Right hindlimb (tissue), 1 donor: ENCODE data around the gene ZNF621.
"Not testable (repeated sequence)": the region's sequence is repeated elsewhere in the genome, so short reads cannot be mapped to it uniquely, and the experiment has no call there.

ENCODE experiments used
- DNase-seq: peaks from one replicate; pipeline ENCODE4 v3.0.0-alpha.2; 2018

The ZNF621 gene

GRCh38 chr3:40546816-40547215, 22.1 kb downstream of the ZNF621 start:
- DNase-seq: no peak

DNA sequence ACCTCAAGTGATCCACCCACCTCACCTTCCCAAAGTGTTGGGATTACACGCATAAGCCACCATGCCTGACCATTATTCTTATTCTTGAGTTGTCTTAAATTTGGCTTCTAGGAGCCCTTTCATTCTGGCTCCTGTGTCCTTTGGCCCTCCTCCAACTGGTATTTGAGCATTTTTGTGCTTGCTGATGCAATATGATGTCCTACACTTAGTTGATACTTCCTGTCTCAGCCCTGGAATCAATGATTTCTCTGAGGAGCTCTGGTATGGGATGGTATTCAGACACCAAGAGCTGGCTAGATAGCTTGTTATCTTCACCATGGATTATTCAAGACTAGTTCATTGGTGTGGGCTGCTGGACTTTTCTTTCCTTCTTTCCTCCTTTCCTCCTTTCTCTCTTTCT, 25.4 kb downstream of the ZNF621 start:
- no peak for DNase-seq

DNA sequence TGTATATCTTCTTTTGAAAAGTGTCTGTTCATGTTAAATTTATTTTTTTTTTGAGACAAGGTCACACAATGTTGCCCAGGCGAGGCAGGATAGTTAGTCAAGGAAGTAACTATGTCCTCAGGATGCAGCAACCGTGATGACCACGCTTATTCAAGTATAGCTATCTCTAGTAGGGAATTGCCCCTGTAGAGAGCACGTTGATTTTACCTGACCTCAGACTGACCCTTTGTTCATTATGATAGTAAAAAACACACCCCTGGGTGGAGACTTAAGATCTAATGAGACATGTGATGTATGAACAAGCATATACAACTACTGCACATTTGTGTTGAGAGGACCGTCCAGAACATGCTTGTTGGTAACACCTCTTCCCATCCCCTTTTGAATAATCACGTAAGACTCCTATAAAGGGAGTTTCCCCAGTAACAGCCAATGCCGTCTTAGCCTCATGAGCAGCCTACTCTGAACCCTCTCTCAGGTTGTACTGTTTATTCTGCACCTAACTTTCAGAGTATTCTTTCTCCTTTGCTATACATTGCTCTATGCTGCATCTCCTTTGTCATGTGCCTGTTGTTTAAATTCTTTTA, 32.9 kb downstream of the ZNF621 start:
- no peak for DNase-seq

DNA sequence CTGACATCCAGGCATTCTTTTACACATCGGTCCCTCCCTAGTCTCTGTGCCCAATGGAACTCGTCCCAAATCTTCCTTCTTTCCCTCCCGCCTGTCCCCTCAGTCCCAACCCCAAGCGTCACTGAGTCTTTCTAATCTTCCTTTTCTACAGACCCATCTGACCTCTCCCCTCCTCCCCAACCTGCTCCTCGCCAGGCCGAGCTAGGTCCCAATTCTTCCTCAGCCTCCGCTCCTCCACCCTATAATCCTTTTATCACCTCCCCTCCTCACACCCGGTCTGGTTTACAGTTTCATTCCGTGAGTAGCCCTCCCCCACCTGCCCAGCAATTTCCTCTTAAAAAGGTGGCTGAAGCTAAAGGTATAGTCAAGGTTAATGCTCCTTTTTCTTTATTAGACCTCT, 37.7 kb downstream of the ZNF621 start:
- DNase-seq: not testable (repeated sequence)

- not testable (repeated sequence) for DNase-seq
These were observed 40.9 kb downstream of the ZNF621 start for GRCh38 chr3:40565629-40566028.

GRCh38 chr3:40566694-40567093, 41.9 kb downstream of the ZNF621 start:
- no peak for DNase-seq

DNA sequence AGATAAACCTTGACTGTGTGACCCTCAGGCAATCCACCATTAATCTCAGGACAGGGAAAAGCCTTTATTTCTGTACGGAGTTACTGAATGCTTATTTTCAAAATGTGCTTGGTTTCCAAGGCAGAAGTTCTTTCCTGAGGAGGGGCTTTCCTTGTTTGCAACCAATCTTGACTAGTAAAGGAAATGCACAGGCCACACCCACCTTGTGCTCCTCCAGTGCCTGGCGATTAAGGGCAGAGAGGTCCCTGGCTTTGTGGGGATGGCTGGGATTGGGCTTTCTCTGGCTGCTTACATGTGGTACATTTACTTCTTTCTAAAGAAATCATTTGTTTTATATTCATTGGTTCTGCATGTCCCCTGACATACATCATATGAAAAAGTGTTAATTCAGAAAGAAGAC, 47.8 kb downstream of the ZNF621 start:
- DNase-seq: no peak

DNA sequence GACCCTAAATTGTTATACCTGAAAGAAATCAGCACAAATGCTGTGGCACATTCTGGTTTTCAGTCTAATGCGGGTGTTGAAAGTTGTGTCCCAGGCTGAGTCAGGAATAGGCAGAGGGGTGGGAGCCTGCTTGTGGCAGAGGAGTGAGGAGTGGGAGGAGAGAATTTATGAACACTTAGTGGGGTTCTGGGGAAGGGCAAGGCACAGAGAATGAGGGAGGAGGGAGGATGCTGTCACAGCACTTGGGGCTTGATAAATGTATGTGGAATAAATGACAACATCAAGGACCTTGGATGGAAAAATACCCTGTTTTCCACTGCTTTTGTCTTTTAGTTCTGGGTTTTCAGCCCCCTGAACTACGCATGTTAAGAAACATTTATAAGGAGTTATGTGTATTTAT, 49.3 kb downstream of the ZNF621 start:
- no peak for DNase-seq

GRCh38 chr3:40574661-40575060, 49.9 kb downstream of the ZNF621 start:
- DNase-seq: no peak

DNA sequence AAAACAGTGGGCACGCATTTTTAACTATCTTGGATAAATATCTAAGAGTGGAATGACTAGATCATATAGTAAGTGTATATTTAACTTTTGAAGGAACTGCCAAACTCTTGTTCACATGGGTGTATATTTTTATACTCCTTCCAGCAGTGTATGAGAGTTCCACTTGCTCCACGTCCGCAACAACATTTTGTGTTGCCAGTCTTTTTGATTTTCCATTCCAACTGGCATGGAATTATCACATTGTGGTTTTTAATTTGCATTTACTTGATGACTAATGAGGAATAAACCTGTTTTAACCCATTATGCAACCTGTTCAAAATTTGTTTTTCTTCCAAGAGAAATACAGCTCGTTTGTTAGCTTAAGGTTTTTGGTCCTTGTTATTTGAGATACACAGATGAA, 51.6 kb downstream of the ZNF621 start:
- DNase-seq: no peak

DNA sequence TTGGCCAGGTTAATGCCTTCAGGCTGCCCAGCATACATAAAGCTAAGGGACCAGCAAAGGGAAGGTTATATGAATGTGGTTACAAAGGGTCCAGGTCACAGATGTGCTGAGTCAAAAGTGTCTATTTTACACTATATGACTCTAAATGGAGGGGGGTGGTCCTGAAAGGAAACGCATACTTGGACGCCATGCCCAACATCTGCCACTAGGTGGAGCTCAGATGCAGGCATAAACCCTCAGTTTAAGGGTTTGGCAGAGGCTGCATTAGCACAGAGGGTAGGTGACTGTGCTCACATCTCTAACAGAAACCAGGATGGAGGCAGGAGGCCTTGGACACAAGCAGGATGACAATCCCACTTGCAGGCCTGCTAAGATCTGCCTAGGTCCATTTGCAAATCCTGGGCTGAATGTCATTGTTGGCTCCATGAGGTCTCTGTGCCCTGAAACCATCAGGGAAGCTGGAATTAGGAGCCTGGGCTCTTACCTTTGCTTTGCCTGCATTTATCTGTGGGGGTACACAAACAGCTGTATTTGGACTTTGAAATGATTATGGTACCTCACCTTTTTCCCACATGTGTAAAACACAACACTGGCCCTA, 55.8 kb downstream of the ZNF621 start:
- DNase-seq: peak; percentile 82

DNA sequence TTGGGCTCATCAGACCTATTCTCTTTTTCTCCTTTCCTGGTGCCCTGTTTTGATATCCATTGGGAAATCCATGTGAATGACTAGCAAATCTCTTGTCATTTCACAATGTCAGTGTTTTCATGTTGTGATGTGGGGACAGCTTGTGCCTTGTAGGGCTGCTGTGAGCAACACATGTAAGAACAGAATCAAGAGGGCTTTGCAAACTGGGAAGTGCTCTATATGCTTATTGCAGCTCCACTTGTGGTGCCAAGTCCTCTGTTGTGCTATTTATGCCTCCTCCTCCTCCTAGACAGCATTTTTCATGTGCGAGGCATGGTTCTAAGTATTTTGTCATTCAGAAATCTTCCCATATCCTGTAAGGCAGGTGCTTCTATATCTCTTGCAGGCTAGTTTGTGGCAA, 56.4 kb downstream of the ZNF621 start:
- no peak for DNase-seq

GRCh38 chr3:40582401-40583027, 57.8 kb downstream of the ZNF621 start:
- no peak for DNase-seq

GRCh38 chr3:40583691-40584090, 58.9 kb downstream of the ZNF621 start:
- no peak for DNase-seq

GRCh38 chr3:40584625-40585189, 59.9 kb downstream of the ZNF621 start:
- DNase-seq: peak; percentile 93

GRCh38 chr3:40585381-40586016, 60.7 kb downstream of the ZNF621 start:
- peak; percentile 27 for DNase-seq

DNA sequence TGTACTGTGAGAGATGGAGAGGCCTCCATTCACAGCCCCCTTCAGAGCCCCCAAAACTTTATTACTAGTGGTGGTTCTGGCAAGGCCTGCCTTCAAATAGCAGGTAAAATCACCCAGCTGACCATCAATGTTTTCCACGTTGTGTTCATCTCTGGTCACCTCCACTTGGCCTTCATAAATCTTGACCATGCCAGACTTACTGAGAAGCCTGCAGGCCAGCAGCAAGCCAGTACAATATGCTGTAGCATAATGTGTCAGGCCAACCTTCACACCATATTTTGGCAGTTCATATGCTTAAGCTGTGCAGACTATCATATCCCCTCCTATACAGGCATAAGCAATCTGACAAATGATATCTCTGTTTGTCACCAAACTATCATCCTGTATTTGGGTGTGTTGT, 62.1 kb downstream of the ZNF621 start:
- DNase-seq: no peak

- no peak for DNase-seq
These were observed 63.6 kb downstream of the ZNF621 start for GRCh38 chr3:40588406-40588805.
